ENCODE measurements around the gene RUNX1. TPM values are rescaled to one million over a fixed set of nuclear protein-coding genes. Genes with fewer than 3 reads are reported as not detected.
A peak's percentile ranks its signal among the peaks of the same experiment; 100 is the strongest.

RUNX1 gene
- 0.12 TPM in 1 of 2 replicates, not detected in the other for total RNA-seq
- polyA plus RNA-seq, result 0.55 TPM in 1 of 2 replicates, not detected in the other

DNA sequence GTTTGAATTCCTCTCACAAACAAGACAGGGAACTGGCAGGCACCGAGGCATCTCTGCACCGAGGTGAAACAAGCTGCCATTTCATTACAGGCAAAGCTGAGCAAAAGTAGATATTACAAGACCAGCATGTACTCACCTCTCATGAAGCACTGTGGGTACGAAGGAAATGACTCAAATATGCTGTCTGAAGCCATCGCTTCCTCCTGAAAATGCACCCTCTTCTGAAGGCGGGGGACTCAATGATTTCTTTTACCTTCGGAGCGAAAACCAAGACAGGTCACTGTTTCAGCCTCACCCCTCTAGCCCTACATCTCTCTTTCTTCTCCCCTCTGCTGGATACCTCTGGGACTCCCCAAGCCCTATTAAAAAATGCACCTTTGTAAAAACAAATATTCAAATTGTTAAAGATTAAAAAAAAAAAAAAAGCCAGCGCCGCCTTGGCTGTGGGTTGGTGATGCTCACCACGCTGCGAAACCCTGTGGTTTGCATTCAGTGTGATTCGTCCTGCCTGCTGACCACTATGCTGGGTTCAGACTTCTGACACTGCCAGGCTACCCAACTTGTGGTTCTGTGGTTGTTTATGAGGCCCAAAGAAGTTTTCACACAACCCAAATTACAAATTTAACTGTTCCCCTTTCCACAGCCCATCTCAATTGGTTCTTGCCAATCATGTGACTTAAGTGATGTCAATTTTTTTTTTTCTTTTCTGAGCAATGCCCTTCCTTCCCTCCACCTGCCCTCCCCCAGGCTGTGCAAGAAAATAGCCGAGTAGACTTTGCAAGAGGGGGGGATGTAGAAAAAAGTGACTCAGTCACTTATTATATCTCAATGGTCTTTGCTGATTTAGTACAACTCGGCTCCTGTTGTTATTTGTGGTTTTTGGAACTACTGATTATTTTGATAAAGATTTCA is at the start of gene RUNX1:
Gene RUNX1 (minus strand): TSS at position 597 of the 912 bp plus-strand sequence.
- Histone ChIP-seq H3K36me3 (no peaks in the 10 kb centered on the region), H3K27ac (no peak within 1 kb of the TSS), H3K4me1 (ENCODE audit: low read depth) (no peaks in the 10 kb centered on the region), H3K27me3 (peaks cover 83% of the 10 kb centered on the region), H3K9me3 (ENCODE audit: low read depth) (no peaks in the 10 kb centered on the region), H3K4me3 (no peak within 1 kb of the TSS)
- DNase-seq (ENCODE audit: low read depth in 1 of 2, low spot score in 1 of 2), result peak in 1 of 2 donors; percentile 75
- TF ChIP-seq, protein P1, sequence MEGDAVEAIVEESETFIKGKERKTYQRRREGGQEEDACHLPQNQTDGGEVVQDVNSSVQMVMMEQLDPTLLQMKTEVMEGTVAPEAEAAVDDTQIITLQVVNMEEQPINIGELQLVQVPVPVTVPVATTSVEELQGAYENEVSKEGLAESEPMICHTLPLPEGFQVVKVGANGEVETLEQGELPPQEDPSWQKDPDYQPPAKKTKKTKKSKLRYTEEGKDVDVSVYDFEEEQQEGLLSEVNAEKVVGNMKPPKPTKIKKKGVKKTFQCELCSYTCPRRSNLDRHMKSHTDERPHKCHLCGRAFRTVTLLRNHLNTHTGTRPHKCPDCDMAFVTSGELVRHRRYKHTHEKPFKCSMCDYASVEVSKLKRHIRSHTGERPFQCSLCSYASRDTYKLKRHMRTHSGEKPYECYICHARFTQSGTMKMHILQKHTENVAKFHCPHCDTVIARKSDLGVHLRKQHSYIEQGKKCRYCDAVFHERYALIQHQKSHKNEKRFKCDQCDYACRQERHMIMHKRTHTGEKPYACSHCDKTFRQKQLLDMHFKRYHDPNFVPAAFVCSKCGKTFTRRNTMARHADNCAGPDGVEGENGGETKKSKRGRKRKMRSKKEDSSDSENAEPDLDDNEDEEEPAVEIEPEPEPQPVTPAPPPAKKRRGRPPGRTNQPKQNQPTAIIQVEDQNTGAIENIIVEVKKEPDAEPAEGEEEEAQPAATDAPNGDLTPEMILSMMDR (IDR thresholded peaks at IDR 0.05; ENCODE audit: low read depth, low read length), result no peak

DNA sequence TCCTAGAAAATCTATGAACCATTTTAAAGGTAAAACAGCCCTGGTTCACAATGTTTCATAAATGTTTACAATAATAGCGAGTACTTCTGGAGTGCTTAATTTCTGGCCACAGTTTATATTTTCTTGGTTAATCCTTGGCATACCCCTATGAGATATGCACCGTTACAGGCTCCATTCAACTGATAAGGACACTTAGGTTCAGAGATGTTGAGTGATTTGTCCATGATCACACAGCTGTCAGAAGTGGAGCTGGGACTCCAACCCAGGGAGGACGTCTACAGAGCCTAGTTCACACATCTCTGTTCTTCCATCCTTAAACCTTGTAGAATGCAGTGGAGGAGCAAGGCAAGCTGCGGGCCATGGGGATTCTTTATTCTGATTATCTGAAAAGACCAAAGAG is 48.4 kb upstream of the RUNX1 start:
- Histone ChIP-seq H3K27me3 (peaks cover 100% of the 10 kb centered on the region), H3K36me3 (no peaks in the 10 kb centered on the region), H3K4me1 (ENCODE audit: low read depth) (no peaks in the 10 kb centered on the region), H3K4me3 (no peak overlapping the region), H3K27ac (no peak overlapping the region), H3K9me3 (ENCODE audit: low read depth) (no peaks in the 10 kb centered on the region)
- TF ChIP-seq, protein P1 (IDR thresholded peaks at IDR 0.05; ENCODE audit: low read depth, low read length), result no peak
- no peak for DNase-seq (ENCODE audit: low read depth in 1 of 2, low spot score in 1 of 2)

DNA sequence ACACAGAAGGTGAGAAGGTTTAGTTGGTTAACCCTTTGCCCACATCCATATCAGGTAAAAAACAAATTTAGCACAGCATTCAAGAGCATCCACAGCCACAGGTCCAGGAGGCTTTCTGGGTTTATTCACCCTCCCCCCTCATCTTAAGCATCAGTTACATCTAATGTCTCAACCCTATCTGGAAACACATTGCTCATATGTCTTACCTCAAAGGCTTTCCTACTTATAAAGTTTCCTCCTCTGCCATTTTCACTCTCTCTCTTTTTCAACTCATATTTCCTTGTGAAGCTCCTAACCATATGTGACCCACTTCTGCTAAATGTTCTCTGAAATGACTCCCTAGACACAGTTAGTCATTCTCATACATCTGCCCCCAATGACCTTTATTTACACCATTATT is 47.9 kb upstream of the RUNX1 start:
- Histone ChIP-seq H3K27me3 (peaks cover 100% of the 10 kb centered on the region), H3K9me3 (ENCODE audit: low read depth) (no peaks in the 10 kb centered on the region), H3K4me3 (no peak overlapping the region), H3K4me1 (ENCODE audit: low read depth) (no peaks in the 10 kb centered on the region), H3K27ac (no peak overlapping the region), H3K36me3 (no peaks in the 10 kb centered on the region)
- TF ChIP-seq, protein P1 (IDR thresholded peaks at IDR 0.05; ENCODE audit: low read depth, low read length), result no peak
- DNase-seq (ENCODE audit: low read depth in 1 of 2, low spot score in 1 of 2), result no peak

GRCh38 chr21:35095859-35096291 is 46.8 kb upstream of the RUNX1 start:
- Histone ChIP-seq H3K4me3 (no peak overlapping the region), H3K27me3 (peaks cover 100% of the 10 kb centered on the region), H3K27ac (no peak overlapping the region), H3K4me1 (ENCODE audit: low read depth) (no peaks in the 10 kb centered on the region), H3K9me3 (ENCODE audit: low read depth) (no peaks in the 10 kb centered on the region), H3K36me3 (no peaks in the 10 kb centered on the region)
- TF ChIP-seq, protein P1 (IDR thresholded peaks at IDR 0.05; ENCODE audit: low read depth, low read length), result no peak
- DNase-seq (ENCODE audit: low read depth in 1 of 2, low spot score in 1 of 2), result peak in 1 of 2 donors; percentile 78

- H3K27ac ChIP-seq, result no peak overlapping the region
- DNase-seq (ENCODE audit: low read depth in 1 of 2, low spot score in 1 of 2), result no peak
- TF ChIP-seq, protein P1 (IDR thresholded peaks at IDR 0.05; ENCODE audit: low read depth, low read length), result no peak
- H3K27me3 ChIP-seq, result peaks cover 100% of the 10 kb centered on the region
- no peak overlapping the region for H3K4me3 ChIP-seq
- no peaks in the 10 kb centered on the region for H3K9me3 ChIP-seq (ENCODE audit: low read depth)
- no peaks in the 10 kb centered on the region for H3K36me3 ChIP-seq
- no peaks in the 10 kb centered on the region for H3K4me1 ChIP-seq (ENCODE audit: low read depth)
Observed at GRCh38 chr21:35093514-35093913, 44.4 kb upstream of the RUNX1 start.

Data from cardiac muscle cell (in vitro differentiated cells and primary cell).